HepG2 (cell line): ENCODE measurements around the gene TSPAN2. TPM values are rescaled to one million over a fixed set of nuclear protein-coding genes. Genes with fewer than 3 reads are reported as not detected.

Experiments used
- EHMT2 ChIP-seq: fragments of 200-600 bp; sonication (generic); IDR thresholded peaks from 2 replicates; pipeline ENCODE4 v1.7.0; 2017; ENCODE audit warnings: antibody characterized with exemption, low read depth, low read length, borderline replicate concordance
- KLF13 ChIP-seq: sonication (generic); formaldehyde crosslinking; IDR thresholded peaks from 2 replicates; pipeline ENCODE4 v1.4.0; 2020; ENCODE audit warnings: mild to moderate bottlenecking, missing genetic modification reagents
- MBNL3 ChIP-seq: fragments of 250-450 bp; sonication (Bioruptor Pico); conservative IDR thresholded peaks from 2 replicates; pipeline ENCODE4 v1.8.0; 2022; ENCODE audit warnings: mild to moderate bottlenecking, inconsistent platforms
- ZBTB37 ChIP-seq: sonication (generic); formaldehyde crosslinking; IDR thresholded peaks from 2 replicates; pipeline ENCODE4 v1.4.0; 2020; ENCODE audit warnings: mild to moderate bottlenecking, missing genetic modification reagents
- ZNF121 ChIP-seq: sonication (generic); formaldehyde crosslinking; IDR thresholded peaks from 2 replicates; pipeline ENCODE4 v1.5.0; 2020; ENCODE audit warnings: mild to moderate bottlenecking, missing genetic modification reagents
- ZNF263 ChIP-seq: sonication (generic); formaldehyde crosslinking; IDR thresholded peaks from 2 replicates; pipeline ENCODE4 v1.4.0; 2020; ENCODE audit warnings: missing genetic modification reagents
- ZNF292 ChIP-seq: sonication (generic); formaldehyde crosslinking; IDR thresholded peaks from 2 replicates; pipeline ENCODE4 v1.8.1; 2022; ENCODE audit warnings: mild to moderate bottlenecking, low read depth, missing genetic modification reagents, borderline replicate concordance
- ZNF496 ChIP-seq: sonication (generic); formaldehyde crosslinking; IDR thresholded peaks from 2 replicates; pipeline ENCODE4 v1.8.1; 2023; ENCODE audit warnings: mild to moderate bottlenecking, moderate library complexity, missing genetic modification reagents; ENCODE audit not compliant: insufficient replicate concordance
- ZNF678 ChIP-seq: sonication (generic); formaldehyde crosslinking; IDR thresholded peaks from 2 replicates; pipeline ENCODE4 v1.4.0; 2020; ENCODE audit warnings: mild to moderate bottlenecking, missing genetic modification reagents
- polyA plus RNA-seq, 8 experiments: library from polyadenylated mRNA; depleted of rRNA in 3 of 8; stranded (reverse) in 7 of 8; unstranded in 1 of 8; fragments of >200 nt; fragmentation: Illumina TruSeq in 4 of 8; extraction: Trizol in 4 of 8; gene quantifications; 2 replicates each; pipeline versions ENCODE4 v1.2.1 to v1.2.3, GENCODE V29; 2011 to 2016; ENCODE audit warnings: low read depth in 4 of 8, missing spikeins in 1 of 8, mixed read lengths in 1 of 8; ENCODE audit not compliant: insufficient read depth in 1 of 8
- total RNA-seq, 5 experiments: library from RNA; depleted of rRNA; stranded (reverse); fragments of >200 nt; fragmentation: Illumina TruSeq; extraction: Trizol; gene quantifications; 2 replicates each; pipeline ENCODE4 v1.2.3, GENCODE V29; 2016; ENCODE audit warnings: low read depth in 1 of 5
- TF ChIP-seq, protein P1 (sequence below), 2 experiments: sonication (generic) in 1 of 2; formaldehyde crosslinking in 1 of 2; IDR thresholded peaks; 2 replicates each; pipeline versions ENCODE4 v1.4.0 to v1.6.1; 2018 to 2020; ENCODE audit warnings: missing genetic modification reagents in 2 of 2, borderline replicate concordance in 1 of 2, low read depth in 1 of 2, mild to moderate bottlenecking in 1 of 2, missing biosample characterization in 1 of 2
- TF ChIP-seq, protein P2 (sequence below): conservative IDR thresholded peaks from 2 replicates; pipeline ENCODE4 v1.6.1; 2018; ENCODE audit warnings: missing genetic modification reagents
- TF ChIP-seq, protein P3 (sequence below): sonication (generic); formaldehyde crosslinking; IDR thresholded peaks from 2 replicates; pipeline ENCODE4 v1.5.1; 2020; ENCODE audit warnings: mild to moderate bottlenecking, missing genetic modification reagents, moderate library complexity

TSPAN2 gene
- total and polyA plus RNA-seq, 2 of the 13 experiments (the other 11 are each of a cell fraction or from before 2014, with no cell fraction given) = not detected

DNA sequence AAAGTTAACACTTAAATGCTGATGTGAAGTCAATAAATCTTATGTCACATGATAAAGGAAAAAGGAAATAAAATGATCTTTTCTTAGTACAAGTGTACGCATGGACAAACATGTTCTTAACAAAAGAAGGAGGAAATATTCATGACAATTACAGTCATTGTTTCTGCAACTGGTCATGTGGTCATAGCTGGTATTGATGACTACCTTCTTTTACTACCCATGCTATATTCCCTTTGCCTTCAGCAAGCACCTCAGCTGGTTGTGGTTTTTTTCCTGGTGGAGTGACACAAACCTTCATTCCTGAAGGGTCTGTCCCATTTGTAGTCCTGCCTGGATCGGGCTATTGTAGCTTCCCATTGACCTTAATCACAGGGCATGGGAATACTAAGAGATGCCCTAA is 83.1 kb downstream of the TSPAN2 start (continued):
- TF ChIP-seq, protein P1, sequence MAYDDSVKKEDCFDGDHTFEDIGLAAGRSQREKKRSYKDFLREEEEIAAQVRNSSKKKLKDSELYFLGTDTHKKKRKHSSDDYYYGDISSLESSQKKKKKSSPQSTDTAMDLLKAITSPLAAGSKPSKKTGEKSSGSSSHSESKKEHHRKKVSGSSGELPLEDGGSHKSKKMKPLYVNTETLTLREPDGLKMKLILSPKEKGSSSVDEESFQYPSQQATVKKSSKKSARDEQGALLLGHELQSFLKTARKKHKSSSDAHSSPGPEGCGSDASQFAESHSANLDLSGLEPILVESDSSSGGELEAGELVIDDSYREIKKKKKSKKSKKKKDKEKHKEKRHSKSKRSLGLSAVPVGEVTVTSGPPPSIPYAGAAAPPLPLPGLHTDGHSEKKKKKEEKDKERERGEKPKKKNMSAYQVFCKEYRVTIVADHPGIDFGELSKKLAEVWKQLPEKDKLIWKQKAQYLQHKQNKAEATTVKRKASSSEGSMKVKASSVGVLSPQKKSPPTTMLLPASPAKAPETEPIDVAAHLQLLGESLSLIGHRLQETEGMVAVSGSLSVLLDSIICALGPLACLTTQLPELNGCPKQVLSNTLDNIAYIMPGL (CRISPR knock-in tag; IDR thresholded peaks at IDR 0.05; ENCODE audit: borderline replicate concordance in 1 of 2, low read depth in 1 of 2) = no peak
- TF ChIP-seq, protein P2, sequence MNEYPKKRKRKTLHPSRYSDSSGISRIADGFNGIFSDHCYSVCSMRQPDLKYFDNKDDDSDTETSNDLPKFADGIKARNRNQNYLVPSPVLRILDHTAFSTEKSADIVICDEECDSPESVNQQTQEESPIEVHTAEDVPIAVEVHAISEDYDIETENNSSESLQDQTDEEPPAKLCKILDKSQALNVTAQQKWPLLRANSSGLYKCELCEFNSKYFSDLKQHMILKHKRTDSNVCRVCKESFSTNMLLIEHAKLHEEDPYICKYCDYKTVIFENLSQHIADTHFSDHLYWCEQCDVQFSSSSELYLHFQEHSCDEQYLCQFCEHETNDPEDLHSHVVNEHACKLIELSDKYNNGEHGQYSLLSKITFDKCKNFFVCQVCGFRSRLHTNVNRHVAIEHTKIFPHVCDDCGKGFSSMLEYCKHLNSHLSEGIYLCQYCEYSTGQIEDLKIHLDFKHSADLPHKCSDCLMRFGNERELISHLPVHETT = no peak
- TF ChIP-seq, protein P3, sequence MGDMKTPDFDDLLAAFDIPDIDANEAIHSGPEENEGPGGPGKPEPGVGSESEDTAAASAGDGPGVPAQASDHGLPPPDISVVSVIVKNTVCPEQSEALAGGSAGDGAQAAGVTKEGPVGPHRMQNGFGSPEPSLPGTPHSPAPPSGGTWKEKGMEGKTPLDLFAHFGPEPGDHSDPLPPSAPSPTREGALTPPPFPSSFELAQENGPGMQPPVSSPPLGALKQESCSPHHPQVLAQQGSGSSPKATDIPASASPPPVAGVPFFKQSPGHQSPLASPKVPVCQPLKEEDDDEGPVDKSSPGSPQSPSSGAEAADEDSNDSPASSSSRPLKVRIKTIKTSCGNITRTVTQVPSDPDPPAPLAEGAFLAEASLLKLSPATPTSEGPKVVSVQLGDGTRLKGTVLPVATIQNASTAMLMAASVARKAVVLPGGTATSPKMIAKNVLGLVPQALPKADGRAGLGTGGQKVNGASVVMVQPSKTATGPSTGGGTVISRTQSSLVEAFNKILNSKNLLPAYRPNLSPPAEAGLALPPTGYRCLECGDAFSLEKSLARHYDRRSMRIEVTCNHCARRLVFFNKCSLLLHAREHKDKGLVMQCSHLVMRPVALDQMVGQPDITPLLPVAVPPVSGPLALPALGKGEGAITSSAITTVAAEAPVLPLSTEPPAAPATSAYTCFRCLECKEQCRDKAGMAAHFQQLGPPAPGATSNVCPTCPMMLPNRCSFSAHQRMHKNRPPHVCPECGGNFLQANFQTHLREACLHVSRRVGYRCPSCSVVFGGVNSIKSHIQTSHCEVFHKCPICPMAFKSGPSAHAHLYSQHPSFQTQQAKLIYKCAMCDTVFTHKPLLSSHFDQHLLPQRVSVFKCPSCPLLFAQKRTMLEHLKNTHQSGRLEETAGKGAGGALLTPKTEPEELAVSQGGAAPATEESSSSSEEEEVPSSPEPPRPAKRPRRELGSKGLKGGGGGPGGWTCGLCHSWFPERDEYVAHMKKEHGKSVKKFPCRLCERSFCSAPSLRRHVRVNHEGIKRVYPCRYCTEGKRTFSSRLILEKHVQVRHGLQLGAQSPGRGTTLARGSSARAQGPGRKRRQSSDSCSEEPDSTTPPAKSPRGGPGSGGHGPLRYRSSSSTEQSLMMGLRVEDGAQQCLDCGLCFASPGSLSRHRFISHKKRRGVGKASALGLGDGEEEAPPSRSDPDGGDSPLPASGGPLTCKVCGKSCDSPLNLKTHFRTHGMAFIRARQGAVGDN = no peak
- no peak for TF ChIP-seq ZBTB37
- TF ChIP-seq ZNF678 = no peak
- no peak for TF ChIP-seq ZNF263 (CRISPR knock-in tag)
- no peak for TF ChIP-seq ZNF292 (CRISPR knock-in tag)
- no peak for TF ChIP-seq ZNF496 (CRISPR knock-in tag)
- TF ChIP-seq ZNF121 (CRISPR knock-in tag) = no peak
- TF ChIP-seq KLF13 (CRISPR knock-in tag) = no peak
- no peak for TF ChIP-seq EHMT2
- TF ChIP-seq MBNL3 (CRISPR knock-in tag) = no peak
- TF ChIP-seq, all 625 proteins: peak for 0

Other genes with a start within 250 kb of the TSPAN2 start
- not detected in 2 replicates for gene SYCP1, start 234.6 kb downstream of the TSPAN2 start, total RNA-seq (2016; rRNA removed; fragmentation: Illumina TruSeq; extraction: Trizol)
- gene SYCP1, start 234.6 kb downstream of the TSPAN2 start, polyA plus RNA-seq (2011; rRNA removed) = not detected in 2 replicates
- gene TSHB, start 59.7 kb downstream of the TSPAN2 start, total RNA-seq (2016; rRNA removed; fragmentation: Illumina TruSeq; extraction: Trizol) = not detected in 2 replicates
- gene TSHB, start 59.7 kb downstream of the TSPAN2 start, polyA plus RNA-seq (2011; rRNA removed) = not detected in 2 replicates
- gene NGF, start 248.7 kb upstream of the TSPAN2 start, total RNA-seq (2016; rRNA removed; fragmentation: Illumina TruSeq; extraction: Trizol) = not detected in 2 replicates
- gene NGF, start 248.7 kb upstream of the TSPAN2 start, polyA plus RNA-seq (2011; rRNA removed) = not detected in 2 replicates